KMS-11 (cell line): ENCODE results near the gene POGZ.
"Not testable (repeated sequence)": the region's sequence is repeated elsewhere in the genome, so short reads cannot be mapped to it uniquely, and the experiment has no call there.

Source experiments
- H2AFZ ChIP-seq: fragments of 200-600 bp; sonication (generic); 2 replicates; pipeline ENCODE4 v1.6.1; 2016; ENCODE audit warnings: antibody characterized with exemption, mixed run types, low read depth
- H3K27ac ChIP-seq: fragments of 200-600 bp; sonication (generic); 2 replicates; pipeline ENCODE4 v1.6.1; 2016; ENCODE audit warnings: mild to moderate bottlenecking, mixed run types
- H3K27me3 ChIP-seq: fragments of 200-600 bp; sonication (generic); 2 replicates; pipeline ENCODE4 v1.6.1; 2017; ENCODE audit warnings: mild to moderate bottlenecking, low read depth, mixed run types, moderate library complexity; ENCODE audit not compliant: insufficient read depth
- H3K36me3 ChIP-seq: fragments of 200-600 bp; sonication (generic); 2 replicates; pipeline ENCODE4 v1.6.1; 2017; ENCODE audit warnings: mild to moderate bottlenecking, mixed run types; ENCODE audit not compliant: insufficient read depth
- H3K4me1 ChIP-seq: fragments of 200-600 bp; sonication (generic); 2 replicates; pipeline ENCODE4 v1.6.1; 2016; ENCODE audit warnings: mild to moderate bottlenecking, low read depth, mixed run types; ENCODE audit not compliant: poor library complexity, severe bottlenecking
- H3K4me2 ChIP-seq: fragments of 200-600 bp; sonication (generic); 2 replicates; pipeline ENCODE4 v1.7.0; 2016; ENCODE audit warnings: mild to moderate bottlenecking, mixed run types
- H3K4me3 ChIP-seq: fragments of 200-600 bp; sonication (generic); IDR thresholded peaks from 2 replicates; pipeline ENCODE4 v1.6.1; 2017; ENCODE audit warnings: low read depth, low read length, mixed read lengths; ENCODE audit not compliant: insufficient read depth
- H3K79me2 ChIP-seq: fragments of 200-600 bp; sonication (generic); 2 replicates; pipeline ENCODE4 v1.6.1; 2016; ENCODE audit warnings: low read depth, mixed run types; ENCODE audit not compliant: insufficient read depth
- H3K9ac ChIP-seq: fragments of 200-600 bp; sonication (generic); 2 replicates; pipeline ENCODE4 v1.6.1; 2016; ENCODE audit warnings: mild to moderate bottlenecking, mixed run types
- H4K20me1 ChIP-seq: fragments of 200-600 bp; sonication (generic); 2 replicates; pipeline ENCODE4 v1.6.1; 2016; ENCODE audit warnings: mild to moderate bottlenecking, mixed run types; ENCODE audit not compliant: insufficient read depth
- CTCF ChIP-seq: fragments of 200-600 bp; sonication (generic); conservative IDR thresholded peaks from 2 replicates; pipeline ENCODE4 v1.6.1; 2017; ENCODE audit warnings: low read depth, mild to moderate bottlenecking, antibody characterized with exemption, low read length, moderate library complexity, mixed read lengths

The POGZ gene

GRCh38 chr1:151393583-151393982, 65.7 kb downstream of the POGZ start:
- Histone ChIP-seq H2AFZ (no peak overlapping the region), H3K79me2 (no peaks in the 10 kb centered on the region), H4K20me1 (no peaks in the 10 kb centered on the region), H3K9ac (no peak overlapping the region), H3K36me3 (no peaks in the 10 kb centered on the region), H3K27ac (no peak overlapping the region), H3K4me1 (peaks cover 2% of the 10 kb centered on the region), H3K4me2 (no peak overlapping the region), H3K27me3 (no peaks in the 10 kb centered on the region), H3K4me3 (no peak overlapping the region)
- no peak for TF ChIP-seq CTCF

- H2AFZ ChIP-seq, result no peak overlapping the region
- H3K36me3 ChIP-seq, result no peaks in the 10 kb centered on the region
- no peak overlapping the region for H3K4me2 ChIP-seq
- no peak for TF ChIP-seq CTCF
- no peak overlapping the region for H3K9ac ChIP-seq
- no peak overlapping the region for H3K4me3 ChIP-seq
- H3K79me2 ChIP-seq, result no peaks in the 10 kb centered on the region
- H3K27me3 ChIP-seq, result no peaks in the 10 kb centered on the region
- no peak overlapping the region for H3K27ac ChIP-seq
- no peaks in the 10 kb centered on the region for H4K20me1 ChIP-seq
- no peaks in the 10 kb centered on the region for H3K4me1 ChIP-seq
These were observed 68.2 kb downstream of the POGZ start for GRCh38 chr1:151391079-151391563.

- not testable (repeated sequence) for H3K27ac ChIP-seq, H3K4me1 ChIP-seq, H3K9ac ChIP-seq
These were observed 68.8 kb downstream of the POGZ start for GRCh38 chr1:151390221-151391078.

GRCh38 chr1:151386002-151386401, 73.3 kb downstream of the POGZ start:
- Histone ChIP-seq H3K27me3 (no peaks in the 10 kb centered on the region), H3K9ac (no peak overlapping the region), H4K20me1 (no peaks in the 10 kb centered on the region), H3K79me2 (no peaks in the 10 kb centered on the region), H3K4me3 (no peak overlapping the region), H3K4me2 (no peak overlapping the region), H2AFZ (no peak overlapping the region), H3K4me1 (no peaks in the 10 kb centered on the region), H3K36me3 (no peaks in the 10 kb centered on the region), H3K27ac (no peak overlapping the region)
- no peak for TF ChIP-seq CTCF

More at GRCh38 chr1:151390221-151391078, 68.8 kb downstream of the POGZ start:
- not testable (repeated sequence) for H3K4me2 ChIP-seq, H3K27me3 ChIP-seq, H3K36me3 ChIP-seq, H4K20me1 ChIP-seq, H3K79me2 ChIP-seq, H3K4me3 ChIP-seq, H2AFZ ChIP-seq

GRCh38 chr1:151384584-151384983, 74.7 kb downstream of the POGZ start:
- no peak overlapping the region for H3K27ac ChIP-seq
- H3K27me3 ChIP-seq, result no peaks in the 10 kb centered on the region
- H3K9ac ChIP-seq, result no peak overlapping the region
- H3K36me3 ChIP-seq, result no peaks in the 10 kb centered on the region
- no peaks in the 10 kb centered on the region for H3K4me1 ChIP-seq
- TF ChIP-seq CTCF, result no peak
- no peak overlapping the region for H3K4me3 ChIP-seq
- H2AFZ ChIP-seq, result no peak overlapping the region
- H3K4me2 ChIP-seq, result no peak overlapping the region
- H3K79me2 ChIP-seq, result no peaks in the 10 kb centered on the region
- H4K20me1 ChIP-seq, result no peaks in the 10 kb centered on the region
